HG02970 (cell line): ENCODE results near the gene MAP1S.
A peak's percentile ranks its signal among the peaks of the same experiment; 100 is the strongest.

ENCODE experiments used
- ATAC-seq: cut with Tn5 transposase; IDR thresholded peaks from one replicate; pipeline ENCODE4 v1.9.1; 2021; ENCODE audit warnings: mild to moderate bottlenecking, moderate library complexity, moderate number of reproducible peaks; ENCODE audit not compliant: unreplicated experiment, low FRiP score

MAP1S gene

DNA sequence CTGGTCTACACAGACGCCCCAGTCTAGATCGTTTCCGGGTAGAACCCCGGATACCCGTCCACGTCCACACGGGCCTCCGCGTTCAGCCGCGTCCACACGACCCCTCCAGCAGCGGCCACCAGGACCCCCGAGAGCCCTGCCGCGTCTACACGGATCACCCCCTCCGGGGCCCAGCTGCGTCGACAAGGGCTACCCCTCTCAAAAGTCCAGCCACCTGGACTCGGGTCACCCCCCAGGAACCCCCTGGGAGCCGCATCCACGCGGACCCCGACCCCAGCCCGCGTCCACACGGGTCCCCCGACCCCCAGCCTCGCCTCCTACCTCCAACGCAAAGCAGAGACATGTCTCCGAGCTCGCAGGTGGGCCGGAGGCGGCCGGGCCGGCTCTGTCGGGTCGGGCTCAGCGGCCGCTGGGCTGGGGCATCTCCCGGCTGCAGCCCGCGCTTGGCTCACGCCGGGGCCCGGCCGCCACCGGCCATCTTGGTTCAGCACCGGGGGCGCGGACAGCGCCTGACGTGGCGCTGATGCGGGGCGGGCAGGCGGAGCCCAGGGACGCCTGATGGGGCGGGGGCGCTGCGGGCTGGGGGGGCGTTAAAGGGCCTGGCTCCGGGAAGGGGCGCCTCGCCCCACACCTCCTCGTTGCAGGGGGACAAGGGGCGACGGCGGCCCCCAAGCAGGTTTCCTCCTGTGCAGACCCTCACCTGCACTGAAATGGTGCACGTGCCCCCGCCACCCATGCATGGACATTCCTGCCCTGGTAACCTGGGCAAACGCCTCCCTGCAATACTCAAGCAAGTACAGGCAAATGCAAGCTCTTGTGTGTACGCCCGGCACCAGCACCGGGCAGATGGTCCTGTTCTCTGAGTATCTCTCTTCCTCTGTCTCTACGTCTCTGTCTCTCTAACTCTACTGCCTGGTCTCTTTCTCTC is 31.2 kb upstream of the MAP1S start, which contains the start of gene UNC13A:
UNC13A (minus strand) TSS at position 498 of the 928 bp plus-strand sequence; CDS start at position 343, 155 bp downstream.
- ATAC-seq: no peak

DNA sequence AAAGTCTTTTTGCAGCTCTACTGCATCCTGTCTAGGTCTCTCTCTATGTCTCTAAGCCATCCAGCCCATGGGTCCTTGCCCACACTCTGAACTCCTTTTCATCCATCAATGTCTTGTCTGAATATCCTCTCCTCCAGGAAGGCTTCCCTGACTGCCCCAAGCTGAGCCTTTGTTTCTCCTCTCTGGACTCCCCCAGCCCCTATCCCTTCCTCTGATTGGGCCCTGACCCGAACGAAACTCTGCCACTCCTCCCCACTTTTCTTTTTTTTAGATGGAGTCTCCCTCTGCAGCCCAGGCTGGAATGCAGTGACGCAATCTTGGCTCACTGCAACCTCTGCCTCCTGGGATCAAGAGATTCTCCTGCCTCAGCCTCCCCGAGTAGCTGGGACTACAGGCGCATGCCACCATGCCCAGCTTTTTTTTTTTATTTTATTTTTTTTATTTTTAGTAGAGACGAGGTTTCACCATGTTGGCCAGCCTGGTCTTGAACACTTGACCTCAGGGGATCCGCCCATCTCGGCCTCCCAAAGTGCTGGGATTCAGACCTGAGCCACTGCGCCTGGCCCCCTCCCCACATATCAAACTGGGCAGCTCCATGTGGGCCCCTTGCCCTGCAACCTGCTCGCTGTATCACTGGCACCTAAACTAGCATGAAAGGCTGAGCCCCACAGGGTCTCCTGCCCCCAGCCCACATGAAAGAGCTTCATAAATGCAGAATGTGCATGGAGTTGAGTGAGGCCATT is 30.3 kb upstream of the MAP1S start:
- no peak for ATAC-seq

DNA sequence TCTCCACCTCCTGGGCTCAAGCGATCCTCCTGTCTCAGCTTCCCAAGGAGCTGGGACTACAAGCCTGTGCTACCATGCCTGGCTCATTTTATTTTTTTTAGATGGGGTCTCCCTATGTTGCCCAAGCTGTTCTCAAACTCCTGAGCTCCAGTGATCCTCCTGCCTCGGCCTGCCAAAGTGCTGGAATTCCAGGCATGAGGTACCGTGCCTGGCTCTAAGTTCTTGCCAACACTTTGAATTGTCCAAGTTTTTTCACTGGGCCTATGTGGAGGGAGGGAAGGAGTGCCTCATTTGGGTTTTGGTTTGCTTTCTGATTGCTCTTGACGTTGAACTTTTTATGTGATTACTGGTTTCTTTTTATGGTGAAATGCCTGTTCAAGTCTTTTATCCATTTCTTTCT is 26.7 kb upstream of the MAP1S start:
- no peak for ATAC-seq

DNA sequence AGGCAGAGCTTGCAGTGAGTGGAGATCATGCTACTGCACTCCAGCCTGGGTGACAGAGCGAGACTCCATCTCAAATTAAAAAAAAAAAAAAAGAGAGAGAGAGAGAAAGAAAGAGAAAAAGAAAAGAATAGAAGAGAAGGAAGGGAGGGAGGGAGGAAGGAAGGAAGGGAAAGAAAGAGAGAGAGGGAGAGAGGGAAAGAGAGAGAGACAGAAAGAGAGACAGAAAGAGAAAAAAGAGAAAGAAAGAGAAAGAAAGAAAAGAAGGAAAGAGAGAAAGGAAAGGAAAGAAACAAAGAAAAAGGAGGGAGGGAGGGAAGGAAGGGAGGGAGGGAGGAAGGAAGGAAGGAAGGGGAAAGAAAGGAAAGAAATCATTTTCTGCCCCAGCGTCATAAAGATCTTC is 24.1 kb upstream of the MAP1S start:
- no peak for ATAC-seq

DNA sequence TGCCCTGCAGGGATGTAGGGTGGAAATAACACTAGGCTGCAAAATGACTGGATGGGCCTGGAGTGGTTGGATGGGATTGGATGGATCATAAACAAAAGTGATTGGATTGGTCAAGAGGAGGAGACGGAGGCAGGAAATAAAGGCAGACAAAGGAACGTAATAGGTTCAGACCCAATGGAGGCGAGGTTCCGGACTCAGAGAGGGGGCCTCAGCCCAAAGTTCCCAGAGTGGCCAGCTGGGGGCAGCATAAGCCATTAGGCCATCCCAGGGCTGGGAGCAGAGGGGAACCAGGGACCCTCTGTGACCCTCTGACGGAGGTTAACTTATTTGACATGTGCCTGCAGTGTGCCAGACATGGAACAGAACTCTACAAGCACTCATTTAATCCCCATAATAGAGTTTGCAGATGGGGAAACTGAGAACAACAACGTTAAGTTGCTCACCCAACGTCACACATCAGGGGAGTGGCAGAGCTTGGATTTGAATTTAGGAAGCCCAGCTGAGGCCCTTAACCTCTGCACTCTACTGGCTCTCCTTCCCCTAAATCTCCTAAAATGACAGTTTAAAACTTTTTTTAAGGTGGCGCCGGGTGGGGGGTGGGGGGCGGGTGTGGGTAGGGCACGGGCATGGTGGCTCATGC is 15.3 kb upstream of the MAP1S start:
- ATAC-seq: no peak

DNA sequence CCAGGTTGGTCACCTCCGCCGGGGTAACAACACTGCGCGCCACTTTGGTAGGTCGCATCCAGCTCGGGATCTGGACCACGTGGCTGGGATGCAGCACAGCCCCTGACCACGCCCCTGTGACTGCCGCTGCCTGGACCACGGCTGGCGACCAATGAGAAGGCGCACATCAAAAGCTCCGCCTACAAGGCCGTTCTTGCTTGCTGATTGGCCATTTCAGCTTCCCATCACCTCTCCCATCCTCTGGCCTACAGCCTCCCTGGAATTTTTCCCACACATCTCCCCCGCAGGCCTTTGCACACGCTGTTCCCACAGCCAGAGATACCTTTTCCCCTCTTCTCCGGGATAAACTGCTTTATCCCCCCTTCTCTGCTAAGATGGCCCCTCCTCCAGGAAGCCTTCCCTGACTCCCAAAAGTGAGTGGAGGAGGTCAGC is 12.5 kb upstream of the MAP1S start:
- ATAC-seq: no peak

DNA sequence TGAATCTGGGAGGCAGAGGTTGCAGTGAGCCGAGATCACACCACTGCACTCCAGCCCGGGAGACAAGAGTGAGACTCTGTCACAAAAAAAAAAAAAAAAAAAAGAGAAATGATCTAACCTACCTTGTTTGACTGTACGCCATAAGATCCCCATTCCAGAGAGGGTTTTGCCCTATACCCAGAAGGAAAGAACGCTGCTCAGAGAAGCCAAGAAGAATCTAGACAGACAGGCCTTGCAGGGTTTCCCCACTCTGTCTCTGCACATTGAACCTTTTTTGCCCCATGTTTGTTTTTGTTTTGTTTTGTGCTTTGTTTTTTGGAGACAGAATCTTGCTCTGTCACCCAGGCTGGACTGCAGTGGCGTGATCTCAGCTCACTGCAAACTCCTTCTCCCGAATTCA is 7.4 kb upstream of the MAP1S start:
- no peak for ATAC-seq

DNA sequence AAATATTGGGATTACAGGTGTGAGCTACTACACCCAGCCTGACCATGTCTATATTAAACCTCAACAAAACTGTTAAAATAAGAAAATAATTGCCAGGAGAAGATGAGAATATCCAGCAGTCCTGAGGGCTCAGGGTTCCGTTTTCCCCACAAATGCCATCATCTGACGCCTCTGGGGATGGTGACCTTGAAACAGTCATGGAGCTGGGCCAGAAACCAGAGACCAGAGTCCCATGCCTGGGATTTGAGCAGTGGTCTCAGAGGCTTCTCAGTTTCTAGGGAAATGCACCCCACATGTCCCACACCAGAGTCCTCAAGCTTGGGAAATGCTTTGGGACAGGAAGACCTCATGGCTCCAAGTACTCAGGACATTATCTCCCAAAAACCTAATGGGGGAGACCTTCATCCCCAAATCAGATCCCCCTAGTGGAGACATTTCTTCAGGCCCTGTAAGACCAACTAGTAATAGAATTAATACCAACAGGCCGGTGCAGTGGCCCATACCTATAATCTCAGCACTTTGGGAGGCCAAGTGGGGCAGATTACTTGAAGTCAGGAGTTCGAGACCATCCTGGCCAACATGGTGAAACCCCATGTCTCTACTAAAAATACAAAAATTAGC is 2.9 kb upstream of the MAP1S start:
- no peak for ATAC-seq

DNA sequence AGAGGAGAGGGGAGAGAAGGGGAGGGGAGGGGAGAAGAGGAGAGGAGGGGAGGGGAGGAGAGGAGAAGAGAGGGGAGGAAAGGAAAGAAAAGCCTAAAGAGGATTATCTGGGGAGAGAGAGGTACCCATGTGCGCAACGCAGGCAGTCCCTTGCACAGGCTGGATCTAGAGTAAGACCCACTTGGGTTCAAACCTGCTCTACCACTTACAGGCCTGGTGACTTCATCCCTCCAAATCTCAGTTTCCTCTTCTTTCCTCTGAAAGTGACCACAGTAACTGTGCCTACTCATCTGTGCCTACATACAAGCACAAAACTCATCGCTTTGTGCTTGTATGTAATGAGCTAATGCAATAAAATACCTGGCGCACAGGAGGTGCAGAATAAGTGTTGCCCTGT is 732 bp upstream of the MAP1S start:
- no peak for ATAC-seq

DNA sequence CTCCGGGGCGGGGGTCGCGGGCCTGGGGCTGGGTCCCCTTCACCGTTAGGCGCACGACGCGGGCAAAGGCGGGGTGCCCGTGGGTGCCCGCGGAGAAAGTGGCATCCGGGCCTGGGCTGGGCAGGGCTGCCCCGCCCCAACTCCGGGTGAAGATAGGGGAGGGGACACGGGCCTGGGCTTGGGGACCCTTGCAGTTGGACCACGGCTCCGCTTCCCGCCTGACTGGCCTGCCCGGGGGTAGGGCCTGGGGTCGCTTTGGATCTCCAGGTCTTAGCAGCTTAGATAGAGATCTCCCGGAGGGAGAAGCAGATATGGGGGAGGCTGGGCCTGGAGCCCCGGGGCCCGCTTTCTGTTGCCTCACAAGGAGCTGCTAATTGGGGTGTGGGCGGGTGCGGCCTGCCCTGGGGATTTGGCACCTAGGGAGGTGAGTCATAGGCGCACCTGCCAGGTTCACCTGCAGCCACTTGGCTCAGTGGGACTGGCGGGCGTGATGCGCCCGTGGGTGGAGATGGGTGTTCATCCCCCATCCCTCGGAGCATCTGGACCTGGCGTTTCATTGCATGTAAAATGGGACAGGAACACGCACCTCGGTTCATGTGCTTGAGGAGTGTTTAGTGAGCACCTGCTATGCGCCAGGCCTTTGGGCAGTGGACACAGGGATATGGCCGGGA is 585 bp downstream of the MAP1S start:
- ATAC-seq: peak; percentile 31

DNA sequence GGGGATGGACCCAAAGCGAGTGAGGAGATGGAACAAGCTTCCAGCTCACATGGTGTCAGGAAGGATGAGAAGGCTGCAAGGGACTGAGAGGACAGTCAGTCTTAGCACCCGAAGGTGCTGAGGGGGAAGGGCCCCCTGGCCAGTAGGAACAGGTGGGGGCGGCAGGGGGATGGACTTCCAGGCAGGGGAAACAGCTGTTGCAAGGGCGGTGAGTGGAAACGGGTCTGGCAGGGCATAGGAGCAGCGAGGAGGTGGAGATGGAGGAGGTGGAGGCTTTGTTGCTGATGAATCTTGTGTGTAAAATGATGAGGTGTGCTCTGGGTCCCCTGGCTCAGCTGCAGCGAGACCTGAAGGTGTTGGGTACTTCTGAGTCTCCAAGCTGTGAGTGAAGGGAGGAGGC is 1.2 kb downstream of the MAP1S start:
- ATAC-seq: no peak

DNA sequence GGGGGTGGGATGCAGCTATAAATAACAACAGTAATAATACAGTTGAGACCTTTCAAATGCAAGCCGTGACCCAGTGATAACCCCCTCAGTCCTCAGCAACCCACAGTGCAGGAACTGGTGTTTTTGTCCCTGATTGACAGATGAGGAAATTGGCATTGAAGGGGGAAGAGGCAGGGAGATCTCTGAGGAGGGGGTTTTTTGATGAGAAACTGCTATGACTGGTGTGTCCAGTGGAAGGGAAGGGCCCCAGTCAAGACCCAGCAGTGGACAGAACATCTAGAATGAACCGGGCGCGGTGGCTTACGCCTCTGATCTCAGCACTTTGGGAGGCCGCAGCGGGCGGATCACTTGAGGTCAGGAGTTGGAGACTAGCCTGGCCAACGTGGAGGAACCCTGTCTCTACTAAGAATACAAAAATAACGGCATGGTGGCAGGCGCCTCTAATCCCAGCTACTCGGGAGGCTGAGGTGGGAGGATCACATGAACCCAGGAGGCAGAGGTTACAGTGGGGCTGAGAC is 1.9 kb downstream of the MAP1S start:
- no peak for ATAC-seq

DNA sequence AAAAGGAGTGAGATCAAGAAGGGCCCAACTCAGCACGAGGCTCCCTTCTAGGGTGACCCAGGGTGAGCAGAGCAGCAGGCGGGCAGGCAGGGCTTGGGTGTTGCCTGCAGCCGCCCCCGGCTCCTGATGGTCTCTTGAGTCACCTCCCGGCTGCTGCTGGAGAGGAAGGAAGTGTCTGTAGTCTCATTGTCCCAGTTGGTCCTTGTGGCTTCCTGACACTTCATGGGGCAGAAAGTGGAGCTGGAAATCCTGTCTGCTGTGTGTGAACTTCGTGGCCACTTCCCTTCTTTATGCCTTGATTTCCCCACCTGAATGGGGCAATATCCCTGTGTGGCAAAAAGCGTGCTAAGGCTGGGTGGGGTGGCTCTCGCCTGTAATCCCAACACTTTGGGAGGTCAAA is 2.5 kb downstream of the MAP1S start:
- no peak for ATAC-seq

DNA sequence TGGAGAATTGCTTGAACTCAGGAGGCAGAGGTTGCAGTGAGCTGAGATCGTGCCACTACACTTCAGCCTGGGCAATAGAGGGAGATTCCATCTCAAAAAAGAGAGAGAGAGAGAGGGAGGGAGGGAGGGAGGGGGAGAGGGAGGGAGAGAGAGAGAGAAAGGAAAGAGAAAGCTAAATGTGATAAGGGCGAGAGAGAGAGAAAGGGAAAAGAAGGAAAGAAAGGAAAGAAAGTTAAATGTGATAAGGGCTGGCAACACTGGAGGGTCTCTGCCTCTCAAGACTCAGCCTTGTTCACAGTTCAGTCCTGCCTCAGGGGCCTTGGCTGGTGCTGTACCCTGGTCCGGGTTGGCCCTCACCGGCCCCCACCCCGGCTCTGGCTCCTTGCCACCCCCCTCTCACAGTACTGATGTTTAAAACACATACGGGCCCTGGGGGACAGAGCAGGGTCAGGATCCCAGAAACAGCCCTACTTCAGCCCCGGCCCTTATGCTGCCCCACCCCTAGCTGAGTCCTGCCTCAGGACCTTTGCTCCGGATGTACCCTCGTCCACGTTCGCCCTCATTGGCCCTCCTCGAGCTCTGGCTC is 3.5 kb downstream of the MAP1S start:
- ATAC-seq: no peak

DNA sequence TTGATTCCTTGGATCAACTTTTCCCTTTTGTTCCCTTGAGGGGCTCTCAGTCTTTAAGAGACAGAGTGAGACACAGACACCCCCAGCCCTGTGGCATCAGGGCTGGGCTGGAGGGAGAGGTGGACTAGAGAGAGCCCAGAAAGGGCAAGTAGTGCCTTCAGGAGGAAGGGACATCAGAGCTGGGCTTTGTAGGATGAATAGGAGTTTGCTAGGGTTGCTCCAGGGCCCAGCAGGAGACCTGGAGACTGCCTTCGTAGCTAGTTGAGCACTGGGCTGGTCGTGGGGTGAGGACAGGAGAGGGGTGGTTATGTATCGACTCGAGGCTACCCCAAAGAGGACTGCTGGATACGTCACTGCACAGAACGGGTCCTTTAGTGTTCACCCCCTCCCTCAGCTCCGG is 5.4 kb downstream of the MAP1S start:
- no peak for ATAC-seq

DNA sequence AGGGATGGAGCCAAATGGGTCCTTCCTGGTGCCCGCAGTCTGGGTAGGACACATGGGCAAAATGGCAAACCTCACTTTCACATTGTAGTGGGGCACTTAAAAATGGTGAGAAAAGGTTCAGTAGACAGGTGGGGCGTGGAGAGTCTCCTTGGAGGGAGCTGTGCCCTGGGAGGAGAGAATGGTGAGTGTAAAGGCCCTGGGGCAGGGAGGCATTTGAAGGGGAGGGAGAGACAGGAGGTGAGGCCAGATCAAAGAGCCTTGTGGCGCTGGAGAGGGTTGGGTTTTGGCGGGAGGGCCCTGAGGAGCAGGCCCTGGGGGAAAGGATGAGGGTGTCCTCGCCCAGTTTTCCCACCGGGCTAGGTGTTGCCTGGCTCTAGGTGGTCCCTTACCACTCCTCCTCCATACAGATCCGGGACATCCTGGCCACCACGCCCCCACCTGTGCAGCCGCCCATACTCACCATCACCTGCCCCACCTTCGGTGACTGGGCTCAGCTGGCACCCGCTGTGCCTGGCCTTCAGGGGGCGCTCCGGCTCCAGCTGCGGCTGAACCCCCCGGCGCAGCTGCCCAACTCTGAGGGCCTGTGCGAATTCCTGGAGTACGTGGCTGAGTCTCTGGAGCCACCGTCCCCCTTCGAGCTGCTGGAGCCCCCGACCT is 6.3 kb downstream of the MAP1S start:
- no peak for ATAC-seq

DNA sequence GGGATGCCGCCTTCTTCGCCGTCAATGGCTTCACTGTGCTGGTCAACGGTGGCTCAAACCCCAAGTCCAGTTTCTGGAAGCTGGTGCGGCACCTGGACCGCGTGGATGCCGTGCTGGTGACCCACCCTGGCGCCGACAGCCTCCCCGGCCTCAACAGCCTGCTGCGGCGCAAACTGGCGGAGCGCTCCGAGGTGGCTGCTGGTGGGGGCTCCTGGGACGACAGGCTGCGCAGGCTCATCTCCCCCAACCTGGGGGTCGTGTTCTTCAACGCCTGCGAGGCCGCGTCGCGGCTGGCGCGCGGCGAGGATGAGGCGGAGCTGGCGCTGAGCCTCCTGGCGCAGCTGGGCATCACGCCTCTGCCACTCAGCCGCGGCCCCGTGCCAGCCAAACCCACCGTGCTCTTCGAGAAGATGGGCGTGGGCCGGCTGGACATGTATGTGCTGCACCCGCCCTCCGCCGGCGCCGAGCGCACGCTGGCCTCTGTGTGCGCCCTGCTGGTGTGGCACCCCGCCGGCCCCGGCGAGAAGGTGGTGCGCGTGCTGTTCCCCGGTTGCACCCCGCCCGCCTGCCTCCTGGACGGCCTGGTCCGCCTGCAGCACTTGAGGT is 7.0 kb downstream of the MAP1S start:
- ATAC-seq: no peak

DNA sequence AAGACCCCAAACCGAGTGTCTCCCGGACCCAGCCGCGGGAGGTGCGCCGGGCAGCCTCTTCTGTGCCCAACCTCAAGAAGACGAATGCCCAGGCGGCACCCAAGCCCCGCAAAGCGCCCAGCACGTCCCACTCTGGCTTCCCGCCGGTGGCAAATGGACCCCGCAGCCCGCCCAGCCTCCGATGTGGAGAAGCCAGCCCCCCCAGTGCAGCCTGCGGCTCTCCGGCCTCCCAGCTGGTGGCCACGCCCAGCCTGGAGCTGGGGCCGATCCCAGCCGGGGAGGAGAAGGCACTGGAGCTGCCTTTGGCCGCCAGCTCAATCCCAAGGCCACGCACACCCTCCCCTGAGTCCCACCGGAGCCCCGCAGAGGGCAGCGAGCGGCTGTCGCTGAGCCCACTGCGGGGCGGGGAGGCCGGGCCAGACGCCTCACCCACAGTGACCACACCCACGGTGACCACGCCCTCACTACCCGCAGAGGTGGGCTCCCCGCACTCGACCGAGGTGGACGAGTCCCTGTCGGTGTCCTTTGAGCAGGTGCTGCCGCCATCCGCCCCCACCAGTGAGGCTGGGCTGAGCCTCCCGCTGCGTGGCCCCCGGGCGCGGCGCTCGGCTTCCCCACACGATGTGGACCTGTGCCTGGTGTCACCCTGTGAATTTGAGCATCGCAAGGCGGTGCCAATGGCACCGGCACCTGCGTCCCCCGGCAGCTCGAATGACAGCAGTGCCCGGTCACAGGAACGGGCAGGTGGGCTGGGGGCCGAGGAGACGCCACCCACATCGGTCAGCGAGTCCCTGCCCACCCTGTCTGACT is 7.9 kb downstream of the MAP1S start:
- no peak for ATAC-seq
